Right atrium auricular region (tissue), 2 donors: ENCODE results near the gene MCRS1. TPM values are rescaled to one million over a fixed set of nuclear protein-coding genes. Genes with fewer than 3 reads are reported as not detected.

Experiments
- DNase-seq: peaks from one replicate; pipeline ENCODE4 v3.0.0-alpha.2; 2019; ENCODE audit warnings: low spot score
- H3K27ac ChIP-seq, 2 donors: fragments of 200-600 bp; sonication (generic); 1 replicate in 1 of 2; 2 replicates in 1 of 2; pipeline ENCODE4 v1.5.1; 2016 to 2019
- H3K27me3 ChIP-seq, 2 donors: fragments of 200-600 bp; sonication (generic); one replicate each; pipeline versions ENCODE4 v1.5.1 to v1.6.0; 2017 to 2019
- H3K36me3 ChIP-seq: fragments of 200-600 bp; sonication (generic); one replicate; pipeline ENCODE4 v1.5.1; 2016
- H3K4me1 ChIP-seq, 2 donors: fragments of 200-600 bp; sonication (generic); one replicate each; pipeline versions ENCODE4 v1.5.1 to v1.6.0; 2017 to 2019
- H3K4me3 ChIP-seq, 2 donors: fragments of 200-600 bp; sonication (generic); 1 replicate in 1 of 2; 2 replicates in 1 of 2; pipeline ENCODE4 v1.5.1; 2017 to 2019; ENCODE audit warnings: mild to moderate bottlenecking in 1 of 2, moderate library complexity in 1 of 2
- H3K9me3 ChIP-seq, 2 donors: fragments of 200-600 bp; sonication (generic); one replicate each; pipeline ENCODE4 v1.5.1; 2019
- total RNA-seq, 2 donors: library from RNA; depleted of rRNA; stranded (reverse); fragments of >200 nt; gene quantifications; one replicate each; pipeline ENCODE4 v1.1.0, GENCODE V29; 2016
- TF ChIP-seq, protein P1 (sequence below), 2 donors: fragments of 200-600 bp; sonication (generic); IDR thresholded peaks; one replicate each; pipeline ENCODE4 v1.5.1; 2019; ENCODE audit warnings: antibody characterized with exemption in 2 of 2

The MCRS1 gene
- total RNA-seq, 2 donors from 2014 or later, result 81.8 to 82.8 TPM

DNA sequence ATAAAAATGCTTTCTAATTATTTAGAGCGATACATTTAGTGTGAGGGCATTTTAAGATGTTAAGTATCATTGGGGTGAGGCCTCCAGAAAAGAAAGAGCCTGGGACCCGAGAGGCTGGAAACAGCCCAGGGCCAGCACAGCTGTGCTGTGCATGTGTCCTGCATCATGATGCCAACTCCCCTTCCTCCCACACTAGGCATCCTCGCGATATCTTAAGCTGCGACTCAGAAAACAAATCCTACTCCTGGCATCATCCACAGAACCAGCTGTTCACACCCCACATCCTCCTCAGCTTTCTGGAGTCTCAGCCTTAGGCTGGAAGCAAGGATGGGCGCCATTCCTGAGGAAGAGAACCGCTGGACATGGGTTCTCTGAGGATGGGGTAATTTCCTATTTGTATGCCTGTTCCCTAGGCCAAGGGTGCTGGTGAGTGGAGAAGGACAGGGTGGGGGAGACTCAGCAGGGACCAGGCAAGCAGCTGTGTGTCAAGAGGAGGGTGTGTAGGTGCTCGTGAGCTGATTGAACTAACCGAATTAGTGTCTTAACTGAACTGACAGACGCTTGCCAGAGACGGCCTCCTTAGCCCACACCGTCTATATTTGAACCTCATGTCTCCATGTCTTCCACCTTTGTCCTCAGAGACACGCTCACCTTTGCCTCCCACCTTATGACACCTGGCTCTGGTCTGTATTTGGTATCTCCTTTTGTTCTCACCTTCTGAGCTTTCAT lies 15.6 kb upstream of the MCRS1 start:
- Histone ChIP-seq H3K4me1 (peaks cover 0 to 38% of the 10 kb centered on the region in 2 donors), H3K4me3 (no peak overlapping the region), H3K27me3 (no peaks in the 10 kb centered on the region), H3K9me3 (no peaks in the 10 kb centered on the region), H3K36me3 (peaks cover 7% of the 10 kb centered on the region), H3K27ac (peak overlapping the region in 1 of 2 donors; percentile 47)
- DNase-seq, result no peak
- TF ChIP-seq, protein P1, sequence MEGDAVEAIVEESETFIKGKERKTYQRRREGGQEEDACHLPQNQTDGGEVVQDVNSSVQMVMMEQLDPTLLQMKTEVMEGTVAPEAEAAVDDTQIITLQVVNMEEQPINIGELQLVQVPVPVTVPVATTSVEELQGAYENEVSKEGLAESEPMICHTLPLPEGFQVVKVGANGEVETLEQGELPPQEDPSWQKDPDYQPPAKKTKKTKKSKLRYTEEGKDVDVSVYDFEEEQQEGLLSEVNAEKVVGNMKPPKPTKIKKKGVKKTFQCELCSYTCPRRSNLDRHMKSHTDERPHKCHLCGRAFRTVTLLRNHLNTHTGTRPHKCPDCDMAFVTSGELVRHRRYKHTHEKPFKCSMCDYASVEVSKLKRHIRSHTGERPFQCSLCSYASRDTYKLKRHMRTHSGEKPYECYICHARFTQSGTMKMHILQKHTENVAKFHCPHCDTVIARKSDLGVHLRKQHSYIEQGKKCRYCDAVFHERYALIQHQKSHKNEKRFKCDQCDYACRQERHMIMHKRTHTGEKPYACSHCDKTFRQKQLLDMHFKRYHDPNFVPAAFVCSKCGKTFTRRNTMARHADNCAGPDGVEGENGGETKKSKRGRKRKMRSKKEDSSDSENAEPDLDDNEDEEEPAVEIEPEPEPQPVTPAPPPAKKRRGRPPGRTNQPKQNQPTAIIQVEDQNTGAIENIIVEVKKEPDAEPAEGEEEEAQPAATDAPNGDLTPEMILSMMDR (IDR thresholded peaks at IDR 0.05), result no peak

DNA sequence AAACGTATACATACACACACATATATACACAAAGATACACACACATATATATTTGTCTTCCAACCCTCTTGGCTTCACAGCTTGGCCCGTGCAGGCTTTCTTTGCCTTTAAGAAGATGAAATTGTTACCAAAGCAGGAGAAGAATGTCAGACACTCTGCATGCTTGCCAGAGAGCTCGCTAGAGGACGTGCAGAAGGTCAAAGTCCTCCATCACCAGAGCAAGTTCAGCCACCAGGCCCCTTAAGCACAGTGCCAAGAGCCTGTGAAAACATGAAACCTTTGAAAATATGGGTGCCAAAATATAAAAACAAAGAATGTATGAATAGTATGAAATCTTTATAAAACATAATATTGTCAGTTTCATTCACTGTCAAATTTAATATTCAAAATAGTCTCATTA lies 14.9 kb upstream of the MCRS1 start:
- peak overlapping the region in 1 of 2 donors; percentile 47 for H3K27ac ChIP-seq
- H3K27me3 ChIP-seq, result no peaks in the 10 kb centered on the region
- H3K9me3 ChIP-seq, result no peaks in the 10 kb centered on the region
- H3K36me3 ChIP-seq, result peaks cover 7% of the 10 kb centered on the region
- no peak for DNase-seq
- H3K4me3 ChIP-seq, result no peak overlapping the region
- H3K4me1 ChIP-seq, result peaks cover 0 to 38% of the 10 kb centered on the region in 2 donors
- TF ChIP-seq, protein P1 (IDR thresholded peaks at IDR 0.05), result no peak

DNA sequence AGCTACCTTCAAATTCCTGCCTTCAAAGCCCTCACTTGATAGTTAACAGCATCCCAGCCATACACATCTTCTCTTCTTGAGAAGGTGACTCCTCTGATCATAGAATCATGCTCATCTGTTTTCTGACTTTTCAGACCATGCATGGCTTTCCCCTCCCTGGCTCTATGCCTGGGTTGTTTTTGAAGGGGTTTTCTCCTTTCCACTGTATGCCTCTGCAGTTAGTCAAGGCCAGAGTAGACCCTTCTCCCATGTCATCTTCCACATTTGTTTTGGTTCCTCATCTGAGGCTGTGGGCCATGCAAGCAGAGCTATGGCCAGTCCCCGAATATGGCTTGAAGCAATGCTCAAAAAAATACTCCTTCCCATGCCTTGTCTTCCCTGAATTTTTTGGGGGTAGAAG lies 14.3 kb upstream of the MCRS1 start:
- TF ChIP-seq, protein P1 (IDR thresholded peaks at IDR 0.05), result no peak
- Histone ChIP-seq H3K36me3 (peaks cover 7% of the 10 kb centered on the region), H3K4me1 (peaks cover 0 to 38% of the 10 kb centered on the region in 2 donors), H3K4me3 (no peak overlapping the region), H3K9me3 (no peaks in the 10 kb centered on the region), H3K27ac (no peak overlapping the region), H3K27me3 (no peaks in the 10 kb centered on the region)
- DNase-seq, result no peak

DNA sequence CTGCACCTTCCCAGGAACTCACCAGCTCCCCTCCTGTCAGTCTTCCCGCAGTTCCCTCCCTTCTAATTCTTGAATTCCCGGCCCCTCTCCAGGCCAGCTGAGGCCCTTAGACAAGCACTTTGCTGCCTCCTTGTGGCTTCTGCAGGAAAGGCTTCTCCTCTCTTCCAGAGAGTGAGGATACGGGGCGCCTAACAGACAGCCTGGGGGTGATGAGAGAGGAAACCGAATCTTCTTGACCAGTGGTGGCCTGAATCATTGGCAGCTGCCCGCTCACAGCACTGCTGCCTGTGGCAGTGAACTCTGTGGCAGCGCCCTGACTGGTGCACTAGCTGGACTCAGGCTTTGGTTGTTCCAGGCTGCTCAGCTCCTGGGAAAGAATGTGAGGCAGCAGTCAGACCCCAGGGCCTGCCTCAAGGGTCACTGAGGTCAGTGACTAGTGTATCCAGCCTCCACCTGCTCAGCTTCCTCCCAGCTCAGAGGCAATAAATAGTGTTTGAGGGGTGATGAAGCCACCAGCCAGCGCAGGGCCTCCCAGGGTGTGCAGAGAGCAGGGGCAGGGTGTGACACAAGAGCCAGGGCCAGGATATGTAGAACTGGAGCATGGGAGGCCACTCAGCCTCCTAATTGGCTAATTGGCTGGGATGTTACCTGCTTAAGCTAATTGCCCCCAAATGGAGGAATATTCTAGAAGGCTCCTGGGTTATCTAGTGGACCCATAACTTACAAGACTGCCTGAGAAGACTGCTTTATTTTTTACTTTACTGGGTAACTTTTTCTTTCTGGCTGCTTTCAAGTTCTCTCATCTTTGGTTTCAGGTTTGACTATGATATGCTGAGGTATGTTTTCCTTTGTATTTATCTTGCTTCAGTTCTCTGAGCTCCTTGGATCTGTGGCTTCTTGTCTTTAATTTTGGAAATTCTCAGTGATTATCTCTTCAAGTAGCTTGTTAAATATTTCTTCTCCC lies 12.9 kb upstream of the MCRS1 start:
- TF ChIP-seq, protein P1 (IDR thresholded peaks at IDR 0.05), result peak; percentile 39 to 85
- no peaks in the 10 kb centered on the region for H3K9me3 ChIP-seq
- H3K27me3 ChIP-seq, result no peaks in the 10 kb centered on the region
- H3K4me1 ChIP-seq, result peaks cover 0 to 38% of the 10 kb centered on the region in 2 donors
- DNase-seq, result peak; percentile 75
- H3K27ac ChIP-seq, result peak overlapping the region; percentile 18
- H3K4me3 ChIP-seq, result no peak overlapping the region
- no peaks in the 10 kb centered on the region for H3K36me3 ChIP-seq

DNA sequence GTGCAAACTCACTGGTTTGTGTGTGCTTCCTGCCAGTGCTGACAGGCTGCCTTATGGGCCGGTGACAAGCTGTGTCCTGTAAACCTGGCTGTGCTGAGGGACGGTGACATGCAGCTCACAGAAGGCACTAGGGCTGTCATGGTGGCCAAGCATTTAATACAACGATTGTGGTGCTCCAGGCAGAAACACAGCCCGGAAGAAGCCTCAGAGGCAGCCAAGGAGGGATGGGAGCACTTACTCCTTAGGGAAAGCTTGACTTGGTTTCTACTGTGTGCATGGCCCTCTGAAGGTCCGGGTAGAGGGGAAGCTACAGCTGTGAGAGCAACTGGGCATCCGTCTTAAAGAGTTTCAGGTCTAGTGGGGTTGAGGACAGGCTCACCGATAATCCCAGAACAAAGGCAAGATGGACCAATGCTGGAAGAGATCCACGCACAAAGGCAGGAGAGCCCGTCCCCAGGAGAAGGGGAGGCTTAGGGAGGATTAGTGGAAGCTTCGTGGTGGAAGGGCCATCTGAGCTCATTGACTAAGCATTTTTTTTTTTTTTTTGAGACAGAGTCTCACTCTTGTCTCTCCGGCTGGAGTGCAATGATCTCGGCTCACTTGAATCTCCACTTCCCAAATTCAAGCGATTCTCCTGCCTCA lies 10.7 kb upstream of the MCRS1 start:
- DNase-seq, result no peak
- peaks cover 0 to 28% of the 10 kb centered on the region in 2 donors for H3K4me1 ChIP-seq
- TF ChIP-seq, protein P1 (IDR thresholded peaks at IDR 0.05), result no peak
- H3K36me3 ChIP-seq, result peaks cover 8% of the 10 kb centered on the region
- no peak overlapping the region for H3K4me3 ChIP-seq
- no peak overlapping the region for H3K27ac ChIP-seq
- no peaks in the 10 kb centered on the region for H3K27me3 ChIP-seq
- H3K9me3 ChIP-seq, result no peaks in the 10 kb centered on the region
